HepG2 (cell line): ENCODE data around the gene PIP5KL1. TPM values are rescaled to one million over a fixed set of nuclear protein-coding genes. Genes with fewer than 3 reads are reported as not detected.

Source experiments
- ATAC-seq: fragments of 200-7000 bp; cut with Tn5 transposase; 3 replicates; pipeline ENCODE4 v1.9.1; 2020; ENCODE audit warnings: mild to moderate bottlenecking, moderate library complexity
- BruUV-seq: library from RNA; stranded (reverse); fragments of 400-500 nt; replicated peaks from 2 replicates; lab custom pipeline; 2021; lab: Mats Ljungman, UMichigan
- CTCF ChIA-PET: fragments of 300-600 bp; formaldehyde crosslinking; extraction: SDS; loops from one replicate; lab custom pipeline; 2021; ENCODE audit warnings: low total read pairs, inconsistent platforms, low intra/inter-chr PET ratio; lab: Yijun Ruan, JAX
- POLR2A ChIA-PET: fragments of 350-600 bp; sonication (Branson Sonifier 250); formaldehyde crosslinking; loops from one replicate; lab custom pipeline; 2020; ENCODE audit warnings: antibody characterized with exemption, inconsistent platforms; lab: Yijun Ruan, JAX
- DNase-seq: peaks from one replicate; pipeline ENCODE4 v3.0.0-alpha.2; 2015; ENCODE audit warnings: low spot score
- FAIRE-seq: peaks from 3 replicates; lab custom pipeline; 2011; peaks lifted over from hg19 to GRCh38; lab: Jason Lieb, UNC
- H2AFZ ChIP-seq: one replicate; pipeline ENCODE4 v1.6.1; 2011; ENCODE audit warnings: low read length, inconsistent platforms
- H3K27ac ChIP-seq: fragments of 300-600 bp; 3 replicates; pipeline ENCODE4 v1.8.0; 2011; ENCODE audit warnings: mixed run types, mild to moderate bottlenecking, mixed read lengths, low read length, inconsistent platforms; ENCODE audit not compliant: insufficient read depth; ENCODE audit errors: extremely low read length
- H3K27me3 ChIP-seq, 2 experiments: fragments of 200-600 bp in 1 of 2; 2 replicates in 1 of 2; 3 replicates in 1 of 2; pipeline versions ENCODE4 v1.6.0 to v1.8.0; 2011; ENCODE audit warnings: low read length in 2 of 2, mild to moderate bottlenecking in 2 of 2, moderate library complexity in 2 of 2, inconsistent platforms in 1 of 2; ENCODE audit not compliant: insufficient read depth in 2 of 2, control insufficient read depth in 1 of 2
- H3K36me3 ChIP-seq, 2 experiments: fragments of 200-600 bp in 1 of 2; replicated peaks in 1 of 2; 2 replicates in 1 of 2; 3 replicates in 1 of 2; pipeline versions ENCODE4 v1.5.1 to v1.8.0; 2011; ENCODE audit warnings: low read length in 2 of 2, inconsistent platforms in 1 of 2; ENCODE audit not compliant: insufficient read depth in 2 of 2, control insufficient read depth in 1 of 2
- H3K4me1 ChIP-seq: 2 replicates; pipeline ENCODE4 v1.5.1; 2012; ENCODE audit warnings: low read length, inconsistent platforms; ENCODE audit not compliant: insufficient read depth
- H3K4me2 ChIP-seq: 2 replicates; pipeline ENCODE4 v1.6.0; 2011; ENCODE audit warnings: low read depth, low read length, inconsistent platforms
- H3K4me3 ChIP-seq, 3 experiments: fragments of 200-600 bp in 1 of 3; sonication (generic), shearing (Covaris generic) in 1 of 3; replicated peaks in 1 of 3; 2 replicates each; pipeline ENCODE4 v1.5.1; 2011 to 2016; ENCODE audit warnings: low read length in 3 of 3, inconsistent platforms in 2 of 3, low read depth in 2 of 3, mild to moderate bottlenecking in 2 of 3, control low read depth in 1 of 3, mixed read lengths in 1 of 3; ENCODE audit not compliant: insufficient read depth in 1 of 3
- H3K79me2 ChIP-seq: one replicate; pipeline ENCODE4 v1.6.1; 2011; ENCODE audit warnings: low read length, inconsistent platforms; ENCODE audit not compliant: insufficient read depth
- H3K9ac ChIP-seq: 2 replicates; pipeline ENCODE4 v1.6.0; 2011; ENCODE audit warnings: mild to moderate bottlenecking, low read depth, low read length, inconsistent platforms; ENCODE audit not compliant: insufficient read depth
- H3K9me3 ChIP-seq: 2 replicates; pipeline ENCODE4 v1.5.1; 2012; ENCODE audit warnings: mild to moderate bottlenecking, low read length
- H4K20me1 ChIP-seq: 2 replicates; pipeline ENCODE4 v1.6.0; 2011; ENCODE audit warnings: inconsistent platforms, mild to moderate bottlenecking, low read length, moderate library complexity; ENCODE audit not compliant: insufficient read depth
- ASH2L ChIP-seq: fragments of 300-600, 200-600 bp; sonication (generic); IDR thresholded peaks from 2 replicates; pipeline ENCODE4 v1.7.0; 2017; ENCODE audit warnings: low read depth, mild to moderate bottlenecking, moderate library complexity, mixed read lengths, low read length; ENCODE audit not compliant: insufficient read length
- HIVEP1 ChIP-seq: sonication (generic); formaldehyde crosslinking; IDR thresholded peaks from 2 replicates; pipeline ENCODE4 v1.4.0; 2020; ENCODE audit warnings: mild to moderate bottlenecking, missing genetic modification reagents
- KDM2A ChIP-seq: sonication (generic); formaldehyde crosslinking; IDR thresholded peaks from 2 replicates; pipeline ENCODE4 v1.4.0; 2020; ENCODE audit warnings: low read depth, missing genetic modification reagents, borderline replicate concordance
- SP4 ChIP-seq: sonication (generic); formaldehyde crosslinking; IDR thresholded peaks from 2 replicates; pipeline ENCODE4 v1.8.1; 2023; ENCODE audit warnings: mild to moderate bottlenecking, missing genetic modification reagents
- XBP1 ChIP-seq: sonication (generic); formaldehyde crosslinking; IDR thresholded peaks from 2 replicates; pipeline ENCODE4 v1.5.0; 2020; ENCODE audit warnings: missing genetic modification reagents
- ZNF761 ChIP-seq: sonication (generic); formaldehyde crosslinking; conservative IDR thresholded peaks from 2 replicates; pipeline ENCODE4 v1.4.0; 2020; ENCODE audit warnings: mild to moderate bottlenecking, missing genetic modification reagents
- WGBS: methylation state at CpG from one replicate; pipeline ENCODE4 v1.1.6; 2017; ENCODE audit warnings: low lambda C conversion rate; 5-methylcytosine and 5-hydroxymethylcytosine counted together
- in situ Hi-C: cut with HindIII; loops from 2 replicates; pipeline ENCODE4 v1.10.0; 2017; ENCODE audit warnings: low pct_unique_long_range_greater_than_20kb; ENCODE audit not compliant: extremely low pct_ligation_motif_present
- intact Hi-C: fragments of 100-400 bp; cut with micrococcal nuclease; formaldehyde crosslinking; loops from one replicate; pipeline ENCODE4 v1.10.0; 2022; ENCODE audit not compliant: unreplicated experiment
- polyA plus RNA-seq, 8 experiments: library from polyadenylated mRNA; depleted of rRNA in 3 of 8; stranded (reverse) in 7 of 8; unstranded in 1 of 8; fragments of >200 nt; fragmentation: Illumina TruSeq in 4 of 8; extraction: Trizol in 4 of 8; gene quantifications; 2 replicates each; pipeline versions ENCODE4 v1.2.1 to v1.2.3, GENCODE V29; 2011 to 2016; ENCODE audit warnings: low read depth in 4 of 8, missing spikeins in 1 of 8, mixed read lengths in 1 of 8; ENCODE audit not compliant: insufficient read depth in 1 of 8
- total RNA-seq, 5 experiments: library from RNA; depleted of rRNA; stranded (reverse); fragments of >200 nt; fragmentation: Illumina TruSeq; extraction: Trizol; gene quantifications; 2 replicates each; pipeline ENCODE4 v1.2.3, GENCODE V29; 2016; ENCODE audit warnings: low read depth in 1 of 5
- TF ChIP-seq, protein P1 (sequence below): sonication (generic); formaldehyde crosslinking; IDR thresholded peaks from 2 replicates; pipeline ENCODE4 v1.4.0; 2020; ENCODE audit warnings: mild to moderate bottlenecking, missing genetic modification reagents
- TF ChIP-seq, protein P2 (sequence below), 2 experiments: fragments of 450-650 bp in 1 of 2; sonication (generic) in 1 of 2; formaldehyde crosslinking in 1 of 2; IDR thresholded peaks; 2 replicates each; pipeline versions ENCODE4 v1.6.1 to v1.8.0; 2016 to 2022; ENCODE audit warnings: antibody characterized with exemption in 1 of 2, mild to moderate bottlenecking in 1 of 2, missing genetic modification reagents in 1 of 2

The PIP5KL1 gene
- total and polyA plus RNA-seq, 2 of the 13 experiments (the other 11 are each of a cell fraction or from before 2014, with no cell fraction given) = 0.20 to 0.49 TPM

DNA sequence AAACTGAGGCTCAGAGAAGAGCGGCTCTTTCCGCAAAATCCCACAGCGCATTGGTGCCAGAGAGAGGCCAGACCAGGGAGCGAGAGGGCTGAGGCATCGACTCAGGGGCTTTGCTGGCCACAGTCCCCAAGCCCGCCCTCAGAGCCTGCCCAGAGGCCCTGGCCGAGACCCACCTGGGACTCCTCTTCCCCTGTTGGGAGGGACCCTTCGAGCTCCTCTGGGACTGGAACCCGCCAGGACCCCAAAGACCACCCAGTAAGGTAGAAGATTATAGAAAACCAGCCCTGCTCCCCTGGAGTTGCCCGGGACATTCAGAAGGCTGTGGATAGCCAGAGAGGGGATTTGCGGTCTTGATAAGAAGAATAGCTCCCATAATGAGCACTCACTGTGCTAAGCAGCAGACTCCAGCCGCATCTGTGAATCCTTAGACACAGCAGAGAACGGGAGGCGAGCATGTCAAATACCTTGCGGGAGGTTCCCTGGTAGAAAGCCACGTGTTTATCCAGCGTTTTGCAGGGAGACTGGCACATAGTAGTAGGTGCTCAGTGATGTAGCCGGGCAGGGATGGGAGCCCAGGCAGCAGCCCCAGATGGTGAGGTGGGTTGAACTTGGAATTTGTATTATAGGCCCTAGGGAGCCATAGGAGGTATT, 52.5 kb downstream of the PIP5KL1 start:
- Histone ChIP-seq H4K20me1 (no peaks in the 10 kb centered on the region), H3K9me3 (no peaks in the 10 kb centered on the region), H3K9ac (peak overlapping the region; percentile 66), H3K27ac (no peak overlapping the region), H3K4me3 (peak overlapping the region; percentile 67 to 82 (median 69)), H3K36me3 (no peaks in the 10 kb centered on the region), H2AFZ (no peak overlapping the region), H3K4me2 (peak overlapping the region; percentile 100), H3K4me1 (peaks cover 38% of the 10 kb centered on the region), H3K79me2 (no peaks in the 10 kb centered on the region), H3K27me3 (no peaks in the 10 kb centered on the region)
- 29% methylated on average over 9 of the region's 18 CpGs for WGBS
- in situ Hi-C loops = no loop called here
- BruUV-seq = no TSS peak
- ATAC-seq (peak; percentile 44), FAIRE-seq (no peak), DNase-seq (no peak)
- CTCF ChIA-PET = no interaction called here
- POLR2A ChIA-PET = interaction anchor here (1.0 to 2.3 kb wide), 2 partner anchors 19 to 39 kb away, joined by 6 read pairs; partner anchors contain the start of gene ST6GALNAC4
- intact Hi-C loops = no loop called here
- TF ChIP-seq, protein P1, sequence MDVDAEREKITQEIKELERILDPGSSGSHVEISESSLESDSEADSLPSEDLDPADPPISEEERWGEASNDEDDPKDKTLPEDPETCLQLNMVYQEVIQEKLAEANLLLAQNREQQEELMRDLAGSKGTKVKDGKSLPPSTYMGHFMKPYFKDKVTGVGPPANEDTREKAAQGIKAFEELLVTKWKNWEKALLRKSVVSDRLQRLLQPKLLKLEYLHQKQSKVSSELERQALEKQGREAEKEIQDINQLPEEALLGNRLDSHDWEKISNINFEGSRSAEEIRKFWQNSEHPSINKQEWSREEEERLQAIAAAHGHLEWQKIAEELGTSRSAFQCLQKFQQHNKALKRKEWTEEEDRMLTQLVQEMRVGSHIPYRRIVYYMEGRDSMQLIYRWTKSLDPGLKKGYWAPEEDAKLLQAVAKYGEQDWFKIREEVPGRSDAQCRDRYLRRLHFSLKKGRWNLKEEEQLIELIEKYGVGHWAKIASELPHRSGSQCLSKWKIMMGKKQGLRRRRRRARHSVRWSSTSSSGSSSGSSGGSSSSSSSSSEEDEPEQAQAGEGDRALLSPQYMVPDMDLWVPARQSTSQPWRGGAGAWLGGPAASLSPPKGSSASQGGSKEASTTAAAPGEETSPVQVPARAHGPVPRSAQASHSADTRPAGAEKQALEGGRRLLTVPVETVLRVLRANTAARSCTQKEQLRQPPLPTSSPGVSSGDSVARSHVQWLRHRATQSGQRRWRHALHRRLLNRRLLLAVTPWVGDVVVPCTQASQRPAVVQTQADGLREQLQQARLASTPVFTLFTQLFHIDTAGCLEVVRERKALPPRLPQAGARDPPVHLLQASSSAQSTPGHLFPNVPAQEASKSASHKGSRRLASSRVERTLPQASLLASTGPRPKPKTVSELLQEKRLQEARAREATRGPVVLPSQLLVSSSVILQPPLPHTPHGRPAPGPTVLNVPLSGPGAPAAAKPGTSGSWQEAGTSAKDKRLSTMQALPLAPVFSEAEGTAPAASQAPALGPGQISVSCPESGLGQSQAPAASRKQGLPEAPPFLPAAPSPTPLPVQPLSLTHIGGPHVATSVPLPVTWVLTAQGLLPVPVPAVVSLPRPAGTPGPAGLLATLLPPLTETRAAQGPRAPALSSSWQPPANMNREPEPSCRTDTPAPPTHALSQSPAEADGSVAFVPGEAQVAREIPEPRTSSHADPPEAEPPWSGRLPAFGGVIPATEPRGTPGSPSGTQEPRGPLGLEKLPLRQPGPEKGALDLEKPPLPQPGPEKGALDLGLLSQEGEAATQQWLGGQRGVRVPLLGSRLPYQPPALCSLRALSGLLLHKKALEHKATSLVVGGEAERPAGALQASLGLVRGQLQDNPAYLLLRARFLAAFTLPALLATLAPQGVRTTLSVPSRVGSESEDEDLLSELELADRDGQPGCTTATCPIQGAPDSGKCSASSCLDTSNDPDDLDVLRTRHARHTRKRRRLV (CRISPR knock-in tag) = 0 out of 2 replicates have a peak, but pooled peaks have one; percentile 7
- TF ChIP-seq ASH2L = peak; percentile 24
- TF ChIP-seq KDM2A (CRISPR knock-in tag) = no peak
- 0 out of 2 replicates have a peak, but pooled peaks have one; percentile 18 for TF ChIP-seq ZNF761
- peak; percentile 46 for TF ChIP-seq HIVEP1
- TF ChIP-seq SP4 (CRISPR knock-in tag) = 0 out of 2 replicates have a peak, but pooled peaks have one; percentile 33
- TF ChIP-seq, protein P2, sequence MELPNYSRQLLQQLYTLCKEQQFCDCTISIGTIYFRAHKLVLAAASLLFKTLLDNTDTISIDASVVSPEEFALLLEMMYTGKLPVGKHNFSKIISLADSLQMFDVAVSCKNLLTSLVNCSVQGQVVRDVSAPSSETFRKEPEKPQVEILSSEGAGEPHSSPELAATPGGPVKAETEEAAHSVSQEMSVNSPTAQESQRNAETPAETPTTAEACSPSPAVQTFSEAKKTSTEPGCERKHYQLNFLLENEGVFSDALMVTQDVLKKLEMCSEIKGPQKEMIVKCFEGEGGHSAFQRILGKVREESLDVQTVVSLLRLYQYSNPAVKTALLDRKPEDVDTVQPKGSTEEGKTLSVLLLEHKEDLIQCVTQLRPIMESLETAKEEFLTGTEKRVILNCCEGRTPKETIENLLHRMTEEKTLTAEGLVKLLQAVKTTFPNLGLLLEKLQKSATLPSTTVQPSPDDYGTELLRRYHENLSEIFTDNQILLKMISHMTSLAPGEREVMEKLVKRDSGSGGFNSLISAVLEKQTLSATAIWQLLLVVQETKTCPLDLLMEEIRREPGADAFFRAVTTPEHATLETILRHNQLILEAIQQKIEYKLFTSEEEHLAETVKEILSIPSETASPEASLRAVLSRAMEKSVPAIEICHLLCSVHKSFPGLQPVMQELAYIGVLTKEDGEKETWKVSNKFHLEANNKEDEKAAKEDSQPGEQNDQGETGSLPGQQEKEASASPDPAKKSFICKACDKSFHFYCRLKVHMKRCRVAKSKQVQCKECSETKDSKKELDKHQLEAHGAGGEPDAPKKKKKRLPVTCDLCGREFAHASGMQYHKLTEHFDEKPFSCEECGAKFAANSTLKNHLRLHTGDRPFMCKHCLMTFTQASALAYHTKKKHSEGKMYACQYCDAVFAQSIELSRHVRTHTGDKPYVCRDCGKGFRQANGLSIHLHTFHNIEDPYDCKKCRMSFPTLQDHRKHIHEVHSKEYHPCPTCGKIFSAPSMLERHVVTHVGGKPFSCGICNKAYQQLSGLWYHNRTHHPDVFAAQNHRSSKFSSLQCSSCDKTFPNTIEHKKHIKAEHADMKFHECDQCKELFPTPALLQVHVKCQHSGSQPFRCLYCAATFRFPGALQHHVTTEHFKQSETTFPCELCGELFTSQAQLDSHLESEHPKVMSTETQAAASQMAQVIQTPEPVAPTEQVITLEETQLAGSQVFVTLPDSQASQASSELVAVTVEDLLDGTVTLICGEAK (IDR thresholded peaks at IDR 0.05) = no peak
- TF ChIP-seq, protein P2 (CRISPR knock-in tag; IDR thresholded peaks at IDR 0.05) = 0 out of 2 replicates have a peak, but pooled peaks have one; percentile 2
- no peak for TF ChIP-seq XBP1 (CRISPR knock-in tag)
